ENCODE results near the gene CUEDC1. TPM values are rescaled to one million over a fixed set of nuclear protein-coding genes. Genes with fewer than 3 reads are reported as not detected.

CUEDC1 gene
- total and polyA plus RNA-seq, 2 of the 13 experiments (the other 11 are each of a cell fraction or from before 2014, with no cell fraction given): 7.4 to 12.9 TPM

- TF ChIP-seq, protein P1, sequence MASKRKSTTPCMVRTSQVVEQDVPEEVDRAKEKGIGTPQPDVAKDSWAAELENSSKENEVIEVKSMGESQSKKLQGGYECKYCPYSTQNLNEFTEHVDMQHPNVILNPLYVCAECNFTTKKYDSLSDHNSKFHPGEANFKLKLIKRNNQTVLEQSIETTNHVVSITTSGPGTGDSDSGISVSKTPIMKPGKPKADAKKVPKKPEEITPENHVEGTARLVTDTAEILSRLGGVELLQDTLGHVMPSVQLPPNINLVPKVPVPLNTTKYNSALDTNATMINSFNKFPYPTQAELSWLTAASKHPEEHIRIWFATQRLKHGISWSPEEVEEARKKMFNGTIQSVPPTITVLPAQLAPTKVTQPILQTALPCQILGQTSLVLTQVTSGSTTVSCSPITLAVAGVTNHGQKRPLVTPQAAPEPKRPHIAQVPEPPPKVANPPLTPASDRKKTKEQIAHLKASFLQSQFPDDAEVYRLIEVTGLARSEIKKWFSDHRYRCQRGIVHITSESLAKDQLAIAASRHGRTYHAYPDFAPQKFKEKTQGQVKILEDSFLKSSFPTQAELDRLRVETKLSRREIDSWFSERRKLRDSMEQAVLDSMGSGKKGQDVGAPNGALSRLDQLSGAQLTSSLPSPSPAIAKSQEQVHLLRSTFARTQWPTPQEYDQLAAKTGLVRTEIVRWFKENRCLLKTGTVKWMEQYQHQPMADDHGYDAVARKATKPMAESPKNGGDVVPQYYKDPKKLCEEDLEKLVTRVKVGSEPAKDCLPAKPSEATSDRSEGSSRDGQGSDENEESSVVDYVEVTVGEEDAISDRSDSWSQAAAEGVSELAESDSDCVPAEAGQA (IDR thresholded peaks at IDR 0.05; ENCODE audit: low read depth): no peak
- TF ChIP-seq, protein P1 (CRISPR knock-in tag; IDR thresholded peaks at IDR 0.05; ENCODE audit: borderline replicate concordance): no peak
- TF ChIP-seq EHMT2 (IDR thresholded peaks at IDR 0.05; ENCODE audit: borderline replicate concordance, low read depth, low read length) (no peak), RARA (CRISPR knock-in tag; IDR thresholded peaks at IDR 0.05) (0 out of 2 replicates have a peak, but pooled peaks have one; percentile 23), ZNF12 (CRISPR knock-in tag; IDR thresholded peaks at IDR 0.05) (peak; percentile 54; the same call in 1 of the 2 replicates), ZKSCAN1 (IDR thresholded peaks at IDR 0.05; ENCODE audit: low read length) (peak; percentile 45; the same call in 1 of the 2 replicates), SRY (CRISPR knock-in tag; IDR thresholded peaks at IDR 0.05) (peak; percentile 34; the same call in 1 of the 2 replicates), ZNF605 (CRISPR knock-in tag; IDR thresholded peaks at IDR 0.05) (peak; percentile 30; the same call in 1 of the 2 replicates), SIX4 (CRISPR knock-in tag; IDR thresholded peaks at IDR 0.05) (0 out of 2 replicates have a peak, but pooled peaks have one; percentile 12)
- TF ChIP-seq, protein P2, sequence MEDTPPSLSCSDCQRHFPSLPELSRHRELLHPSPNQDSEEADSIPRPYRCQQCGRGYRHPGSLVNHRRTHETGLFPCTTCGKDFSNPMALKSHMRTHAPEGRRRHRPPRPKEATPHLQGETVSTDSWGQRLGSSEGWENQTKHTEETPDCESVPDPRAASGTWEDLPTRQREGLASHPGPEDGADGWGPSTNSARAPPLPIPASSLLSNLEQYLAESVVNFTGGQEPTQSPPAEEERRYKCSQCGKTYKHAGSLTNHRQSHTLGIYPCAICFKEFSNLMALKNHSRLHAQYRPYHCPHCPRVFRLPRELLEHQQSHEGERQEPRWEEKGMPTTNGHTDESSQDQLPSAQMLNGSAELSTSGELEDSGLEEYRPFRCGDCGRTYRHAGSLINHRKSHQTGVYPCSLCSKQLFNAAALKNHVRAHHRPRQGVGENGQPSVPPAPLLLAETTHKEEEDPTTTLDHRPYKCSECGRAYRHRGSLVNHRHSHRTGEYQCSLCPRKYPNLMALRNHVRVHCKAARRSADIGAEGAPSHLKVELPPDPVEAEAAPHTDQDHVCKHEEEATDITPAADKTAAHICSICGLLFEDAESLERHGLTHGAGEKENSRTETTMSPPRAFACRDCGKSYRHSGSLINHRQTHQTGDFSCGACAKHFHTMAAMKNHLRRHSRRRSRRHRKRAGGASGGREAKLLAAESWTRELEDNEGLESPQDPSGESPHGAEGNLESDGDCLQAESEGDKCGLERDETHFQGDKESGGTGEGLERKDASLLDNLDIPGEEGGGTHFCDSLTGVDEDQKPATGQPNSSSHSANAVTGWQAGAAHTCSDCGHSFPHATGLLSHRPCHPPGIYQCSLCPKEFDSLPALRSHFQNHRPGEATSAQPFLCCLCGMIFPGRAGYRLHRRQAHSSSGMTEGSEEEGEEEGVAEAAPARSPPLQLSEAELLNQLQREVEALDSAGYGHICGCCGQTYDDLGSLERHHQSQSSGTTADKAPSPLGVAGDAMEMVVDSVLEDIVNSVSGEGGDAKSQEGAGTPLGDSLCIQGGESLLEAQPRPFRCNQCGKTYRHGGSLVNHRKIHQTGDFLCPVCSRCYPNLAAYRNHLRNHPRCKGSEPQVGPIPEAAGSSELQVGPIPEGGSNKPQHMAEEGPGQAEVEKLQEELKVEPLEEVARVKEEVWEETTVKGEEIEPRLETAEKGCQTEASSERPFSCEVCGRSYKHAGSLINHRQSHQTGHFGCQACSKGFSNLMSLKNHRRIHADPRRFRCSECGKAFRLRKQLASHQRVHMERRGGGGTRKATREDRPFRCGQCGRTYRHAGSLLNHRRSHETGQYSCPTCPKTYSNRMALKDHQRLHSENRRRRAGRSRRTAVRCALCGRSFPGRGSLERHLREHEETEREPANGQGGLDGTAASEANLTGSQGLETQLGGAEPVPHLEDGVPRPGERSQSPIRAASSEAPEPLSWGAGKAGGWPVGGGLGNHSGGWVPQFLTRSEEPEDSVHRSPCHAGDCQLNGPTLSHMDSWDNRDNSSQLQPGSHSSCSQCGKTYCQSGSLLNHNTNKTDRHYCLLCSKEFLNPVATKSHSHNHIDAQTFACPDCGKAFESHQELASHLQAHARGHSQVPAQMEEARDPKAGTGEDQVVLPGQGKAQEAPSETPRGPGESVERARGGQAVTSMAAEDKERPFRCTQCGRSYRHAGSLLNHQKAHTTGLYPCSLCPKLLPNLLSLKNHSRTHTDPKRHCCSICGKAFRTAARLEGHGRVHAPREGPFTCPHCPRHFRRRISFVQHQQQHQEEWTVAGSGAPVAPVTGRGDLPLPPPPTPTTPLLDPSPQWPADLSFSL (CRISPR knock-in tag; IDR thresholded peaks at IDR 0.05): no peak
- TF ChIP-seq, protein P3, sequence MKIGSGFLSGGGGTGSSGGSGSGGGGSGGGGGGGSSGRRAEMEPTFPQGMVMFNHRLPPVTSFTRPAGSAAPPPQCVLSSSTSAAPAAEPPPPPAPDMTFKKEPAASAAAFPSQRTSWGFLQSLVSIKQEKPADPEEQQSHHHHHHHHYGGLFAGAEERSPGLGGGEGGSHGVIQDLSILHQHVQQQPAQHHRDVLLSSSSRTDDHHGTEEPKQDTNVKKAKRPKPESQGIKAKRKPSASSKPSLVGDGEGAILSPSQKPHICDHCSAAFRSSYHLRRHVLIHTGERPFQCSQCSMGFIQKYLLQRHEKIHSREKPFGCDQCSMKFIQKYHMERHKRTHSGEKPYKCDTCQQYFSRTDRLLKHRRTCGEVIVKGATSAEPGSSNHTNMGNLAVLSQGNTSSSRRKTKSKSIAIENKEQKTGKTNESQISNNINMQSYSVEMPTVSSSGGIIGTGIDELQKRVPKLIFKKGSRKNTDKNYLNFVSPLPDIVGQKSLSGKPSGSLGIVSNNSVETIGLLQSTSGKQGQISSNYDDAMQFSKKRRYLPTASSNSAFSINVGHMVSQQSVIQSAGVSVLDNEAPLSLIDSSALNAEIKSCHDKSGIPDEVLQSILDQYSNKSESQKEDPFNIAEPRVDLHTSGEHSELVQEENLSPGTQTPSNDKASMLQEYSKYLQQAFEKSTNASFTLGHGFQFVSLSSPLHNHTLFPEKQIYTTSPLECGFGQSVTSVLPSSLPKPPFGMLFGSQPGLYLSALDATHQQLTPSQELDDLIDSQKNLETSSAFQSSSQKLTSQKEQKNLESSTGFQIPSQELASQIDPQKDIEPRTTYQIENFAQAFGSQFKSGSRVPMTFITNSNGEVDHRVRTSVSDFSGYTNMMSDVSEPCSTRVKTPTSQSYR (CRISPR knock-in tag; IDR thresholded peaks at IDR 0.05; ENCODE audit: borderline replicate concordance): peak; percentile 91
Observed at GRCh38 chr17:57892146-57892819, 62.9 kb downstream of the CUEDC1 start (continued).

Data from HepG2 (cell line).